Astrocyte (in vitro differentiated cells and primary cell): ENCODE data around the gene TMEM8B. TPM values are rescaled to one million over a fixed set of nuclear protein-coding genes. Genes with fewer than 3 reads are reported as not detected.

ENCODE experiments used
- DNase-seq: peaks from one replicate; pipeline ENCODE4 v3.0.0-alpha.2; 2010; ENCODE audit warnings: low read depth
- FAIRE-seq: peaks from 2 replicates; lab custom pipeline; 2011; peaks lifted over from hg19 to GRCh38; lab: Jason Lieb, UNC
- H2AFZ ChIP-seq: 2 replicates; pipeline ENCODE4 v1.6.0; 2012; ENCODE audit warnings: low read depth, low read length, inconsistent platforms
- H3K27ac ChIP-seq: 2 replicates; pipeline ENCODE4 v1.5.1; 2011; ENCODE audit warnings: low read depth, low read length, inconsistent platforms
- H3K27me3 ChIP-seq: 2 replicates; pipeline ENCODE4 v1.6.0; 2011; ENCODE audit warnings: low read length, inconsistent platforms; ENCODE audit not compliant: insufficient read depth
- H3K36me3 ChIP-seq: 2 replicates; pipeline ENCODE4 v1.5.1; 2011; ENCODE audit warnings: low read length, inconsistent platforms; ENCODE audit not compliant: insufficient read depth
- H3K4me1 ChIP-seq: 2 replicates; pipeline ENCODE4 v1.5.1; 2011; ENCODE audit warnings: low read length, inconsistent platforms; ENCODE audit not compliant: insufficient read depth
- H3K4me2 ChIP-seq: 2 replicates; pipeline ENCODE4 v1.6.0; 2012; ENCODE audit warnings: low read length, inconsistent platforms
- H3K4me3 ChIP-seq: 2 replicates; pipeline ENCODE4 v1.5.1; 2011; ENCODE audit warnings: low read depth, mild to moderate bottlenecking, low read length, inconsistent platforms; ENCODE audit not compliant: insufficient read depth
- H3K79me2 ChIP-seq: 2 replicates; pipeline ENCODE4 v1.6.0; 2012; ENCODE audit warnings: mild to moderate bottlenecking, low read length, inconsistent platforms; ENCODE audit not compliant: insufficient read depth
- H3K9ac ChIP-seq: 2 replicates; pipeline ENCODE4 v1.6.0; 2012; ENCODE audit warnings: mild to moderate bottlenecking, low read length, inconsistent platforms
- H3K9me3 ChIP-seq: 2 replicates; pipeline ENCODE4 v1.5.1; 2012; ENCODE audit warnings: low read depth, mild to moderate bottlenecking, low read length, inconsistent platforms; ENCODE audit not compliant: insufficient read depth
- H4K20me1 ChIP-seq: 2 replicates; pipeline ENCODE4 v1.6.0; 2012; ENCODE audit warnings: low read length, inconsistent platforms; ENCODE audit not compliant: insufficient read depth
- H3K27ac Mint-ChIP-seq: one replicate; pipeline ENCODE4 v1.8.0; 2021; ENCODE audit warnings: mild to moderate bottlenecking, mixed read lengths; ENCODE audit not compliant: unreplicated experiment
- H3K27me3 Mint-ChIP-seq: one replicate; pipeline ENCODE4 v1.8.0; 2021; ENCODE audit warnings: low read depth, mixed read lengths; ENCODE audit not compliant: unreplicated experiment
- H3K36me3 Mint-ChIP-seq: one replicate; pipeline ENCODE4 v1.8.0; 2021; ENCODE audit warnings: low read depth, mixed read lengths; ENCODE audit not compliant: unreplicated experiment
- H3K4me1 Mint-ChIP-seq: one replicate; pipeline ENCODE4 v1.8.0; 2021; ENCODE audit warnings: low read depth, mixed read lengths; ENCODE audit not compliant: unreplicated experiment
- H3K4me3 Mint-ChIP-seq: one replicate; pipeline ENCODE4 v1.8.0; 2021; ENCODE audit warnings: mild to moderate bottlenecking, moderate library complexity, mixed read lengths; ENCODE audit not compliant: unreplicated experiment
- H3K9me3 Mint-ChIP-seq: one replicate; pipeline ENCODE4 v1.8.0; 2021; ENCODE audit warnings: mild to moderate bottlenecking, mixed read lengths; ENCODE audit not compliant: unreplicated experiment
- CTCF ChIP-seq: IDR thresholded peaks from 2 replicates; pipeline ENCODE4 v1.5.1; 2011; ENCODE audit warnings: low read depth, mild to moderate bottlenecking, inconsistent platforms, low read length, moderate library complexity; ENCODE audit not compliant: insufficient read depth
- EZH2 ChIP-seq: IDR thresholded peaks from 2 replicates; pipeline ENCODE4 v1.6.1; 2012; ENCODE audit warnings: mild to moderate bottlenecking, low read length, inconsistent platforms; ENCODE audit not compliant: insufficient read depth
- total RNA-seq: library from RNA; stranded (reverse); gene quantifications from 2 replicates; pipeline ENCODE4 v1.2.1, GENCODE V29; 2021

TMEM8B gene
- total RNA-seq, 1 donor from 2014 or later, result 8.9 TPM

- Histone ChIP-seq H2AFZ (peak within 1 kb of the TSS; percentile 100), H3K79me2 (no peaks in the 10 kb centered on the region), H3K4me2 (peak within 1 kb of the TSS; percentile 100), H3K4me3 (peak within 1 kb of the TSS; percentile 83), H3K9me3 (no peaks in the 10 kb centered on the region), H3K9ac (peak within 1 kb of the TSS; percentile 91), H3K27ac (peak within 1 kb of the TSS; percentile 73), H3K4me1 (peaks cover 16% of the 10 kb centered on the region), H3K36me3 (no peaks in the 10 kb centered on the region), H4K20me1 (no peaks in the 10 kb centered on the region), H3K27me3 (no peaks in the 10 kb centered on the region)
- Mint-ChIP-seq H3K27me3 (peaks cover 8% of the 10 kb centered on the region), H3K9me3 (no peaks in the 10 kb centered on the region), H3K27ac (peak within 1 kb of the TSS; percentile 86), H3K4me1 (peaks cover 10% of the 10 kb centered on the region), H3K4me3 (peak within 1 kb of the TSS; percentile 90), H3K36me3 (peaks cover 6% of the 10 kb centered on the region)
- TF ChIP-seq CTCF (no peak), EZH2 (no peak)
- no peak for DNase-seq
- FAIRE-seq, result no peak
Measured at GRCh38 chr9:35828716-35829083, 328 bp upstream of the TMEM8B start, which contains the start of gene FAM221B. FAM221B (minus strand) TSS chr9:35828732; CDS start chr9:35826161, 2,571 bp downstream.

- Mint-ChIP-seq H3K27me3 (peaks cover 8% of the 10 kb centered on the region), H3K27ac (no peak overlapping the region), H3K9me3 (no peaks in the 10 kb centered on the region), H3K4me3 (peak overlapping the region; percentile 86), H3K36me3 (peaks cover 6% of the 10 kb centered on the region), H3K4me1 (peaks cover 10% of the 10 kb centered on the region)
- H4K20me1 ChIP-seq, result no peaks in the 10 kb centered on the region
- FAIRE-seq, result no peak
- H3K27me3 ChIP-seq, result no peaks in the 10 kb centered on the region
- H3K79me2 ChIP-seq, result no peaks in the 10 kb centered on the region
- H3K36me3 ChIP-seq, result no peaks in the 10 kb centered on the region
- no peak for TF ChIP-seq CTCF
- TF ChIP-seq EZH2, result no peak
- H3K9ac ChIP-seq, result peak overlapping the region; percentile 91
- peak overlapping the region; percentile 96 for H2AFZ ChIP-seq
- peak overlapping the region; percentile 100 for H3K4me2 ChIP-seq
- H3K27ac ChIP-seq, result peak overlapping the region; percentile 73
- H3K4me3 ChIP-seq, result peak overlapping the region; percentile 83
- H3K4me1 ChIP-seq, result peaks cover 16% of the 10 kb centered on the region
- DNase-seq, result no peak
- no peaks in the 10 kb centered on the region for H3K9me3 ChIP-seq
Measured at GRCh38 chr9:35829764-35830096, 702 bp downstream of the TMEM8B start.

- Histone ChIP-seq H3K27ac (no peak overlapping the region), H3K9ac (no peak overlapping the region), H3K4me3 (no peak overlapping the region), H3K4me2 (no peak overlapping the region), H3K27me3 (no peaks in the 10 kb centered on the region), H3K36me3 (no peaks in the 10 kb centered on the region), H4K20me1 (no peaks in the 10 kb centered on the region), H3K4me1 (peaks cover 16% of the 10 kb centered on the region), H3K79me2 (no peaks in the 10 kb centered on the region), H3K9me3 (no peaks in the 10 kb centered on the region), H2AFZ (no peak overlapping the region)
- FAIRE-seq (no peak), DNase-seq (no peak)
- Mint-ChIP-seq H3K36me3 (peaks cover 6% of the 10 kb centered on the region), H3K4me1 (peaks cover 14% of the 10 kb centered on the region), H3K27me3 (peaks cover 6% of the 10 kb centered on the region), H3K27ac (no peak overlapping the region), H3K9me3 (peaks cover 2% of the 10 kb centered on the region), H3K4me3 (no peak overlapping the region)
- TF ChIP-seq EZH2 (no peak), CTCF (no peak)
Measured at GRCh38 chr9:35831040-35831439, 2.0 kb downstream of the TMEM8B start.
